KOPT-K1 (cell line): ENCODE results near the gene SLC7A4.
A peak's percentile ranks its signal among the peaks of the same experiment; 100 is the strongest.

Source experiments
- H3K27ac ChIP-seq: fragments of 200-600 bp; sonication (generic); 2 replicates; pipeline ENCODE4 v1.5.1; 2016; ENCODE audit warnings: antibody characterized with exemption, mild to moderate bottlenecking, low read depth, low read length; ENCODE audit not compliant: poor library complexity, severe bottlenecking
- H3K36me3 ChIP-seq: fragments of 200-600 bp; sonication (generic); 2 replicates; pipeline ENCODE4 v1.5.1; 2017; ENCODE audit warnings: antibody characterized with exemption, mild to moderate bottlenecking, low read length, moderate library complexity; ENCODE audit not compliant: insufficient read depth
- H3K9me3 ChIP-seq: fragments of 200-600 bp; sonication (generic); 2 replicates; pipeline ENCODE4 v1.5.1; 2017; ENCODE audit warnings: antibody characterized with exemption, low read length, mild to moderate bottlenecking; ENCODE audit not compliant: insufficient read depth, poor library complexity, severe bottlenecking

The SLC7A4 gene

GRCh38 chr22:21033895-21034294 lies 1.5 kb upstream of the SLC7A4 start:
- Histone ChIP-seq H3K36me3 (no peaks in the 10 kb centered on the region), H3K9me3 (no peaks in the 10 kb centered on the region), H3K27ac (no peak overlapping the region)

- Histone ChIP-seq H3K9me3 (no peaks in the 10 kb centered on the region), H3K36me3 (no peaks in the 10 kb centered on the region), H3K27ac (no peak overlapping the region)
These were observed 717 bp upstream of the SLC7A4 start for GRCh38 chr22:21032868-21033688.

GRCh38 chr22:21031545-21032036 lies 770 bp downstream of the SLC7A4 start:
- H3K36me3 ChIP-seq = no peaks in the 10 kb centered on the region
- no peak overlapping the region for H3K27ac ChIP-seq
- no peaks in the 10 kb centered on the region for H3K9me3 ChIP-seq

GRCh38 chr22:21030621-21031544 lies 1.5 kb downstream of the SLC7A4 start:
- no peak overlapping the region for H3K27ac ChIP-seq
- no peaks in the 10 kb centered on the region for H3K9me3 ChIP-seq
- no peaks in the 10 kb centered on the region for H3K36me3 ChIP-seq

GRCh38 chr22:21030032-21030431 lies 2.3 kb downstream of the SLC7A4 start:
- no peaks in the 10 kb centered on the region for H3K9me3 ChIP-seq
- H3K36me3 ChIP-seq = no peaks in the 10 kb centered on the region
- H3K27ac ChIP-seq = no peak overlapping the region

GRCh38 chr22:21029486-21030025 lies 2.8 kb downstream of the SLC7A4 start:
- Histone ChIP-seq H3K9me3 (no peaks in the 10 kb centered on the region), H3K36me3 (no peaks in the 10 kb centered on the region), H3K27ac (no peak overlapping the region)

GRCh38 chr22:21028277-21029251 lies 3.8 kb downstream of the SLC7A4 start:
- Histone ChIP-seq H3K27ac (no peak overlapping the region), H3K36me3 (no peaks in the 10 kb centered on the region), H3K9me3 (no peaks in the 10 kb centered on the region)

- no peak overlapping the region for H3K27ac ChIP-seq
- no peaks in the 10 kb centered on the region for H3K36me3 ChIP-seq
- H3K9me3 ChIP-seq = no peaks in the 10 kb centered on the region
These were observed 5.3 kb downstream of the SLC7A4 start for GRCh38 chr22:21026783-21027692.

- Histone ChIP-seq H3K9me3 (no peaks in the 10 kb centered on the region), H3K36me3 (no peaks in the 10 kb centered on the region), H3K27ac (peak overlapping the region; percentile 41)
These were observed 6.3 kb downstream of the SLC7A4 start for GRCh38 chr22:21025763-21026755.

GRCh38 chr22:21025266-21025665 lies 7.1 kb downstream of the SLC7A4 start:
- peak overlapping the region; percentile 41 for H3K27ac ChIP-seq
- no peaks in the 10 kb centered on the region for H3K9me3 ChIP-seq
- no peaks in the 10 kb centered on the region for H3K36me3 ChIP-seq

GRCh38 chr22:21022955-21023614 lies 9.3 kb downstream of the SLC7A4 start:
- H3K27ac ChIP-seq = no peak overlapping the region
- H3K36me3 ChIP-seq = no peaks in the 10 kb centered on the region
- H3K9me3 ChIP-seq = no peaks in the 10 kb centered on the region

GRCh38 chr22:21022507-21022906 lies 9.9 kb downstream of the SLC7A4 start:
- no peaks in the 10 kb centered on the region for H3K9me3 ChIP-seq
- H3K36me3 ChIP-seq = no peaks in the 10 kb centered on the region
- H3K27ac ChIP-seq = no peak overlapping the region
